Vagina (tissue), 2 donors: Measurements from ENCODE around the gene NPAS3. TPM values are rescaled to one million over a fixed set of nuclear protein-coding genes. Genes with fewer than 3 reads are reported as not detected.

Experiments used
- DNase-seq, 2 donors: peaks; one replicate each; pipeline ENCODE4 v3.0.0-alpha.2; 2017; ENCODE audit errors: extremely low spot score in 2 of 2
- H3K27ac ChIP-seq: fragments of 200-600 bp; sonication (generic); one replicate; pipeline ENCODE4 v1.5.1; 2019
- H3K27me3 ChIP-seq: fragments of 200-600 bp; sonication (generic); one replicate; pipeline ENCODE4 v1.5.1; 2019
- H3K36me3 ChIP-seq, 2 donors: fragments of 200-600 bp; sonication (generic); one replicate each; pipeline ENCODE4 v1.5.1; 2017 to 2019
- H3K4me1 ChIP-seq: fragments of 200-600 bp; sonication (generic); one replicate; pipeline ENCODE4 v1.5.1; 2019
- H3K4me3 ChIP-seq, 2 donors: fragments of 200-600 bp; sonication (generic); 1 replicate in 1 of 2; 2 replicates in 1 of 2; pipeline ENCODE4 v1.5.1; 2016 to 2019
- H3K9me3 ChIP-seq: fragments of 200-600 bp; sonication (generic); one replicate; pipeline ENCODE4 v1.5.1; 2019
- CTCF ChIP-seq, 3 experiments: fragments of 450-650 bp in 2 of 3; fragments of 200-600 bp in 1 of 3; sonication (generic) in 1 of 3; IDR thresholded peaks; one replicate each; pipeline ENCODE4 v1.5.1; 2017 to 2019; ENCODE audit warnings: antibody characterized with exemption in 3 of 3, mild to moderate bottlenecking in 2 of 3, moderate library complexity in 2 of 3
- POLR2A ChIP-seq, 2 donors: fragments of 450-650 bp; IDR thresholded peaks; one replicate each; pipeline ENCODE4 v1.6.1; 2017; ENCODE audit warnings: antibody characterized with exemption in 2 of 2, mild to moderate bottlenecking in 2 of 2, moderate library complexity in 2 of 2
- POLR2AphosphoS5 ChIP-seq, 2 donors: sonication (generic); formaldehyde crosslinking; IDR thresholded peaks; one replicate each; pipeline ENCODE4 v1.9.0; 2017; ENCODE audit warnings: antibody characterized with exemption in 2 of 2, mild to moderate bottlenecking in 2 of 2, low read depth in 1 of 2; ENCODE audit not compliant: insufficient read depth in 1 of 2
- intact Hi-C: fragments of 100-400 bp; cut with DNase I; formaldehyde crosslinking; loops from one replicate; pipeline ENCODE4 v1.15.1; 2023
- total RNA-seq: library from RNA; depleted of rRNA; stranded (reverse); fragments of >200 nt; gene quantifications from one replicate; pipeline ENCODE4 v1.2.3, GENCODE V29; 2016

Gene NPAS3
- total RNA-seq, 1 donor from 2014 or later = 1.2 TPM

GRCh38 chr14:33061667-33062325 lies 123.1 kb downstream of the NPAS3 start:
- no peak for TF ChIP-seq POLR2AphosphoS5 (IDR thresholded peaks at IDR 0.05; ENCODE audit: insufficient read depth in 1 of 2, low read depth in 1 of 2)
- no peak for TF ChIP-seq CTCF (IDR thresholded peaks at IDR 0.05)
- no peak for TF ChIP-seq POLR2A (IDR thresholded peaks at IDR 0.05)
- no peak for DNase-seq
- Histone ChIP-seq H3K9me3 (no peaks in the 10 kb centered on the region), H3K4me1 (no peaks in the 10 kb centered on the region), H3K27me3 (no peaks in the 10 kb centered on the region), H3K4me3 (no peak overlapping the region), H3K36me3 (no peaks in the 10 kb centered on the region), H3K27ac (no peak overlapping the region)
- intact Hi-C loops = no loop called here

- intact Hi-C loops = no loop called here
- no peak overlapping the region for H3K27ac ChIP-seq
Observed at GRCh38 chr14:33062476-33062875, 123.8 kb downstream of the NPAS3 start.

GRCh38 chr14:33062881-33063280 lies 124.2 kb downstream of the NPAS3 start:
- Histone ChIP-seq H3K4me3 (no peak overlapping the region), H3K36me3 (no peaks in the 10 kb centered on the region), H3K27me3 (no peaks in the 10 kb centered on the region), H3K9me3 (no peaks in the 10 kb centered on the region), H3K4me1 (no peaks in the 10 kb centered on the region), H3K27ac (no peak overlapping the region)
- TF ChIP-seq CTCF (IDR thresholded peaks at IDR 0.05) = no peak
- DNase-seq = no peak
- intact Hi-C loops = no loop called here

More at GRCh38 chr14:33062476-33062875, 123.8 kb downstream of the NPAS3 start:
- DNase-seq = no peak
- H3K27me3 ChIP-seq = no peaks in the 10 kb centered on the region
- H3K4me1 ChIP-seq = no peaks in the 10 kb centered on the region
- no peak overlapping the region for H3K4me3 ChIP-seq
- H3K36me3 ChIP-seq = no peaks in the 10 kb centered on the region
- TF ChIP-seq POLR2AphosphoS5 (IDR thresholded peaks at IDR 0.05; ENCODE audit: insufficient read depth in 1 of 2, low read depth in 1 of 2) (no peak), POLR2A (IDR thresholded peaks at IDR 0.05) (no peak), CTCF (IDR thresholded peaks at IDR 0.05) (no peak)
- no peaks in the 10 kb centered on the region for H3K9me3 ChIP-seq

GRCh38 chr14:33063521-33063920 lies 124.8 kb downstream of the NPAS3 start:
- no peak for DNase-seq
- no peaks in the 10 kb centered on the region for H3K36me3 ChIP-seq
- no peak overlapping the region for H3K4me3 ChIP-seq
- no peaks in the 10 kb centered on the region for H3K9me3 ChIP-seq
- no peaks in the 10 kb centered on the region for H3K4me1 ChIP-seq
- intact Hi-C loops = no loop called here
- no peak for TF ChIP-seq POLR2A (IDR thresholded peaks at IDR 0.05)
- no peak for TF ChIP-seq POLR2AphosphoS5 (IDR thresholded peaks at IDR 0.05; ENCODE audit: insufficient read depth in 1 of 2, low read depth in 1 of 2)
- TF ChIP-seq CTCF (IDR thresholded peaks at IDR 0.05) = no peak
- H3K27me3 ChIP-seq = no peaks in the 10 kb centered on the region
- no peak overlapping the region for H3K27ac ChIP-seq

- H3K27ac ChIP-seq = no peak overlapping the region
- no peak overlapping the region for H3K4me3 ChIP-seq
- no peaks in the 10 kb centered on the region for H3K27me3 ChIP-seq
- no peaks in the 10 kb centered on the region for H3K4me1 ChIP-seq
- H3K36me3 ChIP-seq = no peaks in the 10 kb centered on the region
- DNase-seq = no peak
- no peaks in the 10 kb centered on the region for H3K9me3 ChIP-seq
- TF ChIP-seq CTCF (IDR thresholded peaks at IDR 0.05) (no peak), POLR2A (IDR thresholded peaks at IDR 0.05) (no peak)
- intact Hi-C loops = no loop called here
Observed at GRCh38 chr14:33065634-33066033, 127.0 kb downstream of the NPAS3 start.
